HL-60/S4 treated with phorbol 12-myristate 13-acetate at 8.2 ng/mL for 4 days and 3 days (cell line): ENCODE data around the gene FBH1.

ENCODE experiments used
- in situ Hi-C: fragments of 300-500 bp; cut with MboI; formaldehyde crosslinking; loops from 2 replicates; pipeline ENCODE4 v1.15.0; 2022; ENCODE audit warnings: low sequenced_read_pairs

Gene FBH1

DNA sequence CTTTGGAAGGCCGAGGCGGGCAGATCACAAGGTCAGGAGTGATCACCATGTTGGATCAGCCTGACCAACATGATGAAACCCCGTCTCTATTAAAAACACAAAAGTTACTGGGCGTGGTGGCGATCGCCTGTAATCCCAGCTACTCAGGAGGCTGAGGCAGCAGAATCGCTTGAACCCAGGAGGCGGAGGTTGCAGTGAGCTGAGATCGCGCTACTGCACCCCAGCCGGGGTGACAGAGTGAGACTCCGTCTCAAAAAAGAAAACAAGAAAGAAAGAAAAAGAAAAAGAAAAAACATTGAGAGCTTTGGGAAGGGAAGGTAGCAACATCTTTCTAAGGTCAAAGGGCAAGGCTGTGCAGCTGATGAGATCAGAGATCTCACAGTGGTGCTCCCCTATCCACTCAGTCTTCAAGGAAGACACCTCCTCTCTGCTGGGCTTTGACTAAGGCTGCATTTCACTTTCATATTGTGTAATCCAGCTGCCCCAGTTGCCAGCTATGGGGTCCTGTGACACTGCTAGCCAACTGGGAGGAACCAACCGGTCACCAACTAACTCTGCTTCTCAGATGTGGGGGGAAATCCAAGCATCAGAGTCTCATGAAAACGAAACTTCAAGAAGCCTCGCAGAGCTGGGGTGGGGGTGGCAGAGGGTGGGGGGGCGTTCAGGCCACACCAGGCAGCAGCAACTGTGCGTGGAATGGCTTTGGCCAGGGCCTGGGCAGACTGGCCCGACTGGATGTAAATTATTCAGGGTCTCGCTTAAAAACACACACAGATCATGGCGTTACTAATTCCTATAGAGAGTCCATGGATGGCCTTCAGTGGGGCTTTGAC is 85.8 kb downstream of the FBH1 start:
- in situ Hi-C loops: no loop called here

DNA sequence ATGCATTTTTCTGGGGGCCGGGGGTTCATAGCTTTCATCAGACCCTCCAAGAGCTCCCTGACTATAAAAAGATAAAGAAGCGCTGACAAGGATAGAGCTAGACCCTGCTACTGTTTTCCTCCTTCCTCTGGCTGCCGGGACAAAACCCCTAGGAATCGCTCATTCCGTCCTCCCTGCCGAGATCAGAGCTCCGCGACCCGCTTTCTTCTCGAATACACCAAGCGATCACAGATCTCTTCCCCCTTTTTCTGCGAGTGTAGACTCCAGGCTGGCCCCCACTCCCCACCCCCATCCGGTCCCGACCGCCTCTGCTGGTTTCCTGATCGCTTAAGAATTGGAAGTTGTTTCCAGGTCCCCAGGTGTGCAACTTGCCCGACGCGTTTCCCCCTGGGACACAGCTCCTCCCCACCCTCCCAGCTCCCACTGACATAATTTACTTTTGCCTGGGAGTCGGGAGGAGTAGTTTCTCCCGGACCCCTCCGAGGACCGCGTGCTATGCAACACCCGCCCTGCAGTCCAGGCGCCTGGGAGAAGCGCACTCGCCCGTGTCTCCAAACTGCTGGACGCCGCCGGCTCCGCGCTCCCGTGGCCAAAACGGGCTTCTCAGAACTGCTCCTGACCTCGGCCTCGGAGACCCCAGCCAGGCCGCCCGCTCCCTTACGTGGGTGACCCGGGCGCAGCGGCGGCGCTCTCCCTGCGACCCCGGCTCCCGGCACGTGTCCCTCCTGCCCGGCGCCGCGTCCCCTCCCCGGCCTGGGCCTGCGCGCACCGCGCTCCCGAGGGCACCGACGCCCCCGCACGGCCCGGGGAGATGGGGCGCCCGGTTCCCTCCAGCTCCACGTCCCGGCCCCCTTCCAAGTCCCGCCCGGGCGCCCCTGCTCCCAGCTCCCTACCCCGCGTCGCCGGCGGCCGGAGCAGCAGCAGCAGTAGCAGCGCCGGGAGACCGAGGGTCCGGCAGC is 86.7 kb downstream of the FBH1 start:
- in situ Hi-C loops: no loop called here

DNA sequence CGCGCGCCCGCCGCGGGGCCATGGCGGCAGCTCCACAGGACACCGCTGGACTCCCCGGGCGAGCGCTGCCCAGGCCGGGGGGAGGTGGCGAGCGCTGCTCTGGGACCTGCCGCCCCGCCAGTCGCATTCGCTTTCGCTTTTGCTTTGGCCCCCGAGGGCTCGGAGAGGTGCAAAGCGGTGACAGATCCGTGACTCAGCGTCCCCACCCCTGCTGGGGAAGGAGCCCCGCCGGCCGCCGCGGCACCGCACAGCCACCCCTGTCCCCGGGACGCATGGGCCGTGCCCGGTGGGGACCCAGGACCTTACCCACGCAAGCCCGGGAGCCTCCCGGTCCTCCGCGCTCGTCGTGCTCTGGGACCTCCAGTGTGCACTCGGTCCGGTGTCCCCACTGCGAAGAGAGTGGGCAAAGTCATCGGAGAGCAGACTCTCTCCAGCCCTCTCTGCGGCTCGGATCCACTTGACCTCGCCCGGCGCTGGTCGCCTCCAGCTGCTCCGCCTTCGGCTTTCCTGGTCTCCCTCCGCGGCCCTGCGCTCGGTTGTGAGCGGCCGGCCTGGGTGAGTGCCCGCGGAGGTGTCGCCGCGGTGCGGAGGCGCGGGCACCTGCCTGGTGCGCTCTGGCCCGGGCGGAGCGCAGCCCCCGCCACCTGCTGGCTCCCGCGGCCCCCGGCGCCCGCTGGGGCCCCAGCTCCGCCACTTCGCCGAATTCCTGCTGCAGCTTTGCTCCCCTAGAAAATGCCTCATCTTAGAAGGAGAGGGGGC is 87.6 kb downstream of the FBH1 start, which contains the start of gene IL15RA:
Gene IL15RA (minus strand): TSS at position 73 of the 759 bp plus-strand sequence. CDS start 51 bp downstream, at position 22.
- in situ Hi-C loops: no loop called here

DNA sequence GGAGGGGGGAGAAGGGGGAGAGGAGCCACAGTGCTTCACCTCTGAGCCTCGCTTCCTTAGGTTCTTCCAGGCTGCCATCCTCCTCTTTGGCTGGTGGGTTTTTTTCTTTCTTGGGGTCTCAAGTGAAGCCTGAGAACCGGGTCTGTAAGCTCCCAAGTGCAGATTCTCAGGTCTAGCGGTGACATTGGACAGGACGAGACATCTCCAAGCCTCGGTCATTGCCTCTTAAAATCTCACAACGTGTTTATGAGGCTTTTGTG is 88.1 kb downstream of the FBH1 start:
- in situ Hi-C loops: no loop called here

DNA sequence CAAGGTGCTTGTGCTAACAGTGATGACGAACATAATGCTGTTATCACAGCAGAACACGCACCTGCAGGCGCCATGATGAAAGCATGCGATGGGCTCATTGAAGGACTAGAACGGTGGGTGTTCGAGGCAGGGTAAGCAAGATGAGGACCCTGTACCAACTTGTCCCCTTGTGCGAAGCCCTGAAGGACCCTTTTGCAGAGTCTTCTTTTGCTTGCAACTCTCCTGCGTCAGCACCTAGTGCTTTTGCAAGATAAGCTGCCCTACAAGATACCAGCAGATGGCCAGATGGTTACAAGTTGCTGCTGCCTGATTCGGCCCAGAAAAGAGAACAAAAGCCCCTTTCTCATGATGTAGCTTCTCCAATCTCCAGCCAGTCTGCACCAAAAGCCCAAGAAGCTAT is 91.5 kb downstream of the FBH1 start:
- in situ Hi-C loops: no loop called here

DNA sequence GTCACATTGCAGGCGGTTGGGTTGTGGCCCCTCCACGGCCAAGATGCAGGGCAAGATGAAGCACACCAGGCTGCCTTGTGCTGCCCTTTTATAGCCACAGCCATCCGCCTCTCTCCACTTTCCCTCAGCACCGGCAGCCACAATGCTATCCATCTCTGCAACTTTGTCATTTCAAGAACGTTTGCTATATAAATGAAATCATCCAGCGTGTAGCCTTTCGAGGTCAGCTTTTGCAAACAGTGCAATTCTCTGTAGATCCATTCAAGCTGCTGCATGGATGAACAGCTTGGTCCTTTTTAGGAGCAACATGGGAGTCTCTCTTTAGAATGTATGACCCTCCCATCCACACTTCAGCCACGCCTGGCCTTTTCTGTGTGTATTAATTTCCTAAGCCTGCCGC is 93.7 kb downstream of the FBH1 start:
- in situ Hi-C loops: no loop called here

DNA sequence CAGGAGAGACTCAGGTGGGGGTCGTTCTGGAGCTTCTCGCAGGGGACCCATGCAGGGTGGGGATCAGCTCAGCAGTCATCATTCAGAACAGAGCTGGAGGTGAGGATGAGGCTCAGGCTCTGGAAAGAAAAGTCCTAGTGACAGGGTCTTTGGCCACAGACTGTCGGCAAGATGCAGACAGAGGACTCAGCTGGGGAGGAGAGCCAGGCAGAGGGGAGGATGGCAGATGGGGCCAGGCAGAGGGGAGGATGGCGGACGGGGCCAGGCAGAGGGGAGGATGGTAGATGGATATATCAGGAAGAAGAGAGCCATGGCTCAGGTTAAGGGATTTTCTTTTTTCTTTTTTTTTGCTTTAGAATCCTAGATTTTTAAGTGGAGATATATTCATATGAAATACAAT is 95.0 kb downstream of the FBH1 start:
- in situ Hi-C loops: no loop called here
